HEK293 (cell line): ENCODE measurements around the gene SEMA6D.

Source experiments
- CTCF ChIA-PET: fragments of 350-600 bp; formaldehyde crosslinking; extraction: SDS; loops from one replicate; lab custom pipeline; 2021; ENCODE audit warnings: antibody characterized with exemption; lab: Yijun Ruan, JAX
- POLR2A ChIA-PET: fragments of 300-600 bp; formaldehyde crosslinking; extraction: SDS; loops from one replicate; lab custom pipeline; 2020; ENCODE audit warnings: antibody characterized with exemption, inconsistent platforms; lab: Yijun Ruan, JAX
- H3K27ac ChIP-seq: fragments of 200-500 bp; sonication (Bioruptor generic); 2 replicates; pipeline ENCODE4 v1.5.1; 2014; ENCODE audit warnings: low read depth, low read length, control low read depth, inconsistent platforms; ENCODE audit errors: extremely low read depth
- H3K36me3 ChIP-seq, 2 experiments: fragments of 200-500 bp in 1 of 2; sonication (Bioruptor generic) in 1 of 2; 1 replicate in 1 of 2; 2 replicates in 1 of 2; pipeline ENCODE4 v1.5.1; 2014 to 2017; ENCODE audit warnings: inconsistent platforms in 2 of 2, low read length in 2 of 2; ENCODE audit not compliant: control insufficient read depth in 2 of 2, insufficient read depth in 1 of 2
- H3K4me1 ChIP-seq: fragments of 200-500 bp; sonication (Bioruptor generic); 2 replicates; pipeline ENCODE4 v1.5.1; 2014; ENCODE audit warnings: mild to moderate bottlenecking, low read length, inconsistent platforms; ENCODE audit not compliant: control insufficient read depth, insufficient read depth
- H3K4me3 ChIP-seq: 2 replicates; pipeline ENCODE4 v1.5.1; 2011; ENCODE audit warnings: low read depth, mild to moderate bottlenecking, control low read depth, low read length, moderate library complexity
- H3K9me3 ChIP-seq: fragments of 200-500 bp; sonication (Bioruptor generic); 2 replicates; pipeline ENCODE4 v1.5.1; 2014; ENCODE audit warnings: low read depth, low read length, inconsistent platforms; ENCODE audit not compliant: control insufficient read depth, insufficient read depth
- GLI2 ChIP-seq: fragments of 450-650 bp; formaldehyde crosslinking; IDR thresholded peaks from 2 replicates; pipeline ENCODE4; 2017; ENCODE audit warnings: missing biosample characterization, missing genetic modification characterization, low read depth, borderline replicate concordance
- KLF1 ChIP-seq: fragments of 450-650 bp; formaldehyde crosslinking; IDR thresholded peaks from 2 replicates; pipeline ENCODE4 v1.5.1; 2016; ENCODE audit warnings: missing biosample characterization, missing genetic modification characterization
- REST ChIP-seq: fragments of 450-650 bp; formaldehyde crosslinking; IDR thresholded peaks from 2 replicates; pipeline ENCODE4 v1.5.1; 2016; ENCODE audit warnings: missing biosample characterization, missing genetic modification characterization
- SALL2 ChIP-seq: fragments of 450-650 bp; formaldehyde crosslinking; IDR thresholded peaks from 2 replicates; pipeline ENCODE4 v1.5.0; 2017; ENCODE audit warnings: missing biosample characterization, mild to moderate bottlenecking, missing genetic modification characterization, borderline replicate concordance
- ZNF146 ChIP-seq: fragments of 450-650 bp; formaldehyde crosslinking; IDR thresholded peaks from 2 replicates; pipeline ENCODE4 v1.5.1; 2016; ENCODE audit warnings: missing biosample characterization, missing genetic modification characterization
- ZNF157 ChIP-seq: fragments of 450-650 bp; formaldehyde crosslinking; IDR thresholded peaks from 2 replicates; pipeline ENCODE4 v1.5.1; 2016; ENCODE audit warnings: missing biosample characterization, missing genetic modification characterization
- ZNF221 ChIP-seq: fragments of 450-650 bp; formaldehyde crosslinking; IDR thresholded peaks from 2 replicates; pipeline ENCODE4 v1.5.1; 2017; ENCODE audit warnings: missing biosample characterization, missing genetic modification characterization, borderline replicate concordance
- ZNF280C ChIP-seq: fragments of 450-650 bp; formaldehyde crosslinking; IDR thresholded peaks from 2 replicates; pipeline ENCODE4 v1.5.1; 2016; ENCODE audit warnings: missing biosample characterization, missing genetic modification characterization
- ZNF280D ChIP-seq: fragments of 450-650 bp; formaldehyde crosslinking; IDR thresholded peaks from 2 replicates; pipeline ENCODE4 v1.5.1; 2016; ENCODE audit warnings: missing biosample characterization, missing genetic modification characterization
- ZNF302 ChIP-seq: fragments of 450-650 bp; formaldehyde crosslinking; IDR thresholded peaks from 2 replicates; pipeline ENCODE4 v1.5.1; 2016; ENCODE audit warnings: missing biosample characterization, missing genetic modification characterization, low read depth
- ZNF394 ChIP-seq: fragments of 450-650 bp; formaldehyde crosslinking; IDR thresholded peaks from 2 replicates; pipeline ENCODE4 v1.5.1; 2016; ENCODE audit warnings: missing biosample characterization, missing genetic modification characterization, mild to moderate bottlenecking, moderate library complexity, borderline replicate concordance
- ZNF416 ChIP-seq: fragments of 450-650 bp; formaldehyde crosslinking; IDR thresholded peaks from 2 replicates; pipeline ENCODE4 v1.5.1; 2016; ENCODE audit warnings: missing biosample characterization, missing genetic modification characterization
- ZNF658 ChIP-seq: fragments of 450-650 bp; formaldehyde crosslinking; IDR thresholded peaks from 2 replicates; pipeline ENCODE4; 2016; ENCODE audit warnings: missing biosample characterization, missing genetic modification characterization
- ZNF664 ChIP-seq: fragments of 450-650 bp; formaldehyde crosslinking; IDR thresholded peaks from 2 replicates; pipeline ENCODE4 v1.5.1; 2016; ENCODE audit warnings: missing biosample characterization, missing genetic modification characterization
- ZNF704 ChIP-seq: fragments of 450-650 bp; formaldehyde crosslinking; IDR thresholded peaks from 2 replicates; pipeline ENCODE4 v1.5.1; 2016; ENCODE audit warnings: missing biosample characterization, missing genetic modification characterization
- ZNF768 ChIP-seq: fragments of 450-650 bp; formaldehyde crosslinking; IDR thresholded peaks from 2 replicates; pipeline ENCODE4 v1.5.1; 2018; ENCODE audit warnings: missing biosample characterization, mild to moderate bottlenecking, missing genetic modification characterization
- ZNF776 ChIP-seq: fragments of 450-650 bp; formaldehyde crosslinking; IDR thresholded peaks from 2 replicates; pipeline ENCODE4 v1.5.0; 2017; ENCODE audit warnings: missing biosample characterization, missing genetic modification characterization, borderline replicate concordance
- ZSCAN4 ChIP-seq: fragments of 450-650 bp; formaldehyde crosslinking; IDR thresholded peaks from 2 replicates; pipeline ENCODE4 v1.5.1; 2017; ENCODE audit warnings: missing biosample characterization, missing genetic modification characterization
- ZSCAN5A ChIP-seq: fragments of 450-650 bp; formaldehyde crosslinking; IDR thresholded peaks from 2 replicates; pipeline ENCODE4 v1.5.1; 2016; ENCODE audit warnings: missing biosample characterization, missing genetic modification characterization
- ZXDB ChIP-seq: fragments of 450-650 bp; formaldehyde crosslinking; IDR thresholded peaks from 2 replicates; pipeline ENCODE4 v1.5.1; 2016; ENCODE audit warnings: missing biosample characterization, missing genetic modification characterization

The SEMA6D gene

GRCh38 chr15:47732248-47732647, 14.9 kb downstream of the SEMA6D start:
- Histone ChIP-seq H3K27ac (no peak overlapping the region), H3K9me3 (no peaks in the 10 kb centered on the region), H3K36me3 (no peaks in the 10 kb centered on the region), H3K4me3 (no peak overlapping the region), H3K4me1 (peaks cover 7% of the 10 kb centered on the region; the same call in 1 of the 2 replicates)
- TF ChIP-seq ZNF658 (no peak), ZNF157 (tag by site-specific recombination) (no peak), ZNF302 (tag by site-specific recombination) (no peak), ZNF280C (tag by site-specific recombination) (no peak), ZXDB (tag by site-specific recombination) (no peak), ZNF704 (no peak), ZNF221 (tag by site-specific recombination) (no peak)
- CTCF ChIA-PET: no interaction called here
- POLR2A ChIA-PET: no interaction called here

- Histone ChIP-seq H3K36me3 (no peaks in the 10 kb centered on the region), H3K4me1 (peaks cover 5% of the 10 kb centered on the region; the same call in 1 of the 2 replicates), H3K9me3 (no peaks in the 10 kb centered on the region), H3K27ac (no peak overlapping the region), H3K4me3 (no peak overlapping the region)
- ChIA-PET POLR2A (no interaction called here), CTCF (no interaction called here)
- TF ChIP-seq ZNF664 (tag by site-specific recombination) (no peak), ZNF416 (tag by site-specific recombination) (no peak), ZNF768 (tag by site-specific recombination) (no peak), ZNF280D (tag by site-specific recombination) (no peak), ZNF394 (tag by site-specific recombination) (no peak), REST (tag by site-specific recombination) (no peak), ZSCAN5A (tag by site-specific recombination) (no peak), ZNF146 (tag by site-specific recombination) (no peak), ZNF776 (no peak), SALL2 (tag by site-specific recombination) (no peak), GLI2 (tag by site-specific recombination) (no peak), ZSCAN4 (no peak), KLF1 (tag by site-specific recombination) (no peak)
These were observed 15.8 kb downstream of the SEMA6D start for GRCh38 chr15:47733085-47733484.
